B cell (primary cell): ENCODE data around the gene RAB3A. TPM values are rescaled to one million over a fixed set of nuclear protein-coding genes. Genes with fewer than 3 reads are reported as not detected.

Experiments used
- ATAC-seq: fragments of 200-7000 bp; cut with Tn5 transposase; one replicate; pipeline ENCODE4 v1.10.0; 2021; ENCODE audit warnings: low read depth, mild to moderate bottlenecking, moderate number of reproducible peaks, moderate library complexity
- CTCF ChIA-PET: fragments of 350-600 bp; sonication (Branson Sonifier 250); formaldehyde crosslinking; loops from one replicate; lab custom pipeline; 2021; ENCODE audit warnings: antibody characterized with exemption, inconsistent platforms; lab: Charles Lee
- POLR2A ChIA-PET: fragments of 350-600 bp; sonication (Branson Sonifier 250); formaldehyde crosslinking; loops from one replicate; lab custom pipeline; 2021; ENCODE audit warnings: antibody characterized with exemption; lab: Charles Lee
- DNase-seq: peaks from one replicate; pipeline ENCODE4 v3.0.0; 2013
- H2AFZ ChIP-seq: 2 replicates; pipeline ENCODE4 v1.6.1; 2012; ENCODE audit warnings: mild to moderate bottlenecking, low read depth, low read length; ENCODE audit not compliant: insufficient read depth, poor library complexity, severe bottlenecking
- H3K27ac ChIP-seq, 2 donors: 1 replicate in 1 of 2; 2 replicates in 1 of 2; pipeline ENCODE4 v1.5.1; 2012 to 2013; ENCODE audit warnings: low read length in 2 of 2, mild to moderate bottlenecking in 2 of 2, moderate library complexity in 1 of 2
- H3K27me3 ChIP-seq, 4 experiments: fragments of 200-600 bp in 1 of 4; sonication (generic) in 1 of 4; replicated peaks in 1 of 4; 1 replicate in 2 of 4; 2 replicates in 2 of 4; pipeline versions ENCODE4 v1.6.1 to v1.7.0; 2013 to 2016; ENCODE audit warnings: low read length in 3 of 4, mild to moderate bottlenecking in 2 of 4, mixed read lengths in 1 of 4, moderate library complexity in 1 of 4; ENCODE audit not compliant: insufficient read depth in 4 of 4, control insufficient read depth in 3 of 4; ENCODE audit errors: control extremely low read depth in 1 of 4
- H3K36me3 ChIP-seq, 2 experiments: replicated peaks in 1 of 2; 1 replicate in 1 of 2; 2 replicates in 1 of 2; pipeline versions ENCODE4 v1.6.1 to v1.7.1; 2013; ENCODE audit warnings: low read length in 1 of 2; ENCODE audit not compliant: insufficient read depth in 2 of 2, control insufficient read depth in 1 of 2; ENCODE audit errors: control extremely low read depth in 1 of 2, extremely low read depth in 1 of 2
- H3K4me1 ChIP-seq, 2 donors: fragments of 200-600 bp in 1 of 2; sonication (generic) in 1 of 2; 1 replicate in 1 of 2; 2 replicates in 1 of 2; pipeline versions ENCODE4 v1.5.1 to v1.6.1; 2013 to 2017; ENCODE audit warnings: low read length in 2 of 2; ENCODE audit not compliant: control insufficient read depth in 2 of 2, insufficient read depth in 2 of 2
- H3K4me2 ChIP-seq: replicated peaks from 2 replicates; pipeline ENCODE3; 2012; ENCODE audit warnings: mild to moderate bottlenecking, low read depth, low read length; ENCODE audit not compliant: poor library complexity, severe bottlenecking
- H3K4me3 ChIP-seq, 5 experiments: fragments of 200-600 bp in 1 of 5; sonication (generic) in 1 of 5; 1 replicate in 3 of 5; 2 replicates in 2 of 5; pipeline versions ENCODE4 v1.5.1 to v1.7.0; 2011 to 2016; ENCODE audit warnings: low read length in 4 of 5, mild to moderate bottlenecking in 4 of 5, low read depth in 2 of 5, control low read depth in 1 of 5, moderate library complexity in 1 of 5; ENCODE audit not compliant: insufficient read depth in 1 of 5; ENCODE audit errors: control extremely low read depth in 1 of 5, extremely low read depth in 1 of 5
- H3K79me2 ChIP-seq: fragments of 200-600 bp; sonication (generic); one replicate; pipeline ENCODE4 v1.6.0; 2016; ENCODE audit warnings: low read length; ENCODE audit not compliant: control insufficient read depth, insufficient read depth
- H3K9ac ChIP-seq: fragments of 200-600 bp; sonication (generic); 2 replicates; pipeline ENCODE4 v1.6.1; 2017; ENCODE audit warnings: mild to moderate bottlenecking, low read length, moderate library complexity
- H3K9me3 ChIP-seq, 3 donors: one replicate each; pipeline versions ENCODE4 v1.6.1 to v1.7.1; 2013; ENCODE audit warnings: low read length in 2 of 3; ENCODE audit not compliant: control insufficient read depth in 2 of 3, insufficient read depth in 1 of 3; ENCODE audit errors: control extremely low read depth in 1 of 3
- H4K20me1 ChIP-seq: 2 replicates; pipeline ENCODE4 v1.6.0; 2012; ENCODE audit warnings: mild to moderate bottlenecking, low read length; ENCODE audit not compliant: insufficient read depth, control insufficient read depth, poor library complexity, severe bottlenecking
- H3K27ac Mint-ChIP-seq: one replicate; pipeline ENCODE4 v1.8.0; 2021; ENCODE audit warnings: mixed read lengths
- H3K27me3 Mint-ChIP-seq: one replicate; pipeline ENCODE4 v1.8.0; 2021; ENCODE audit warnings: mixed read lengths
- H3K4me1 Mint-ChIP-seq: one replicate; pipeline ENCODE4 v1.8.0; 2021; ENCODE audit warnings: mixed read lengths
- H3K4me3 Mint-ChIP-seq: one replicate; pipeline ENCODE4 v1.8.0; 2021; ENCODE audit warnings: mixed read lengths
- H3K9me3 Mint-ChIP-seq: one replicate; pipeline ENCODE4 v1.8.0; 2022; ENCODE audit warnings: mixed read lengths; ENCODE audit not compliant: insufficient read depth
- CTCF ChIP-seq: fragments of 200-600 bp; IDR thresholded peaks from one replicate; pipeline ENCODE4 v1.8.0; 2022; ENCODE audit warnings: antibody characterized with exemption, mild to moderate bottlenecking
- EZH2 ChIP-seq: IDR thresholded peaks from 2 replicates; pipeline ENCODE4 v1.6.1; 2012; ENCODE audit warnings: borderline replicate concordance, low read depth, mild to moderate bottlenecking, moderate library complexity, low read length; ENCODE audit not compliant: insufficient read depth, poor library complexity, severe bottlenecking
- WGBS: methylation state at CpG from one replicate; pipeline ENCODE4 v1.1.5; 2013; ENCODE audit warnings: missing lambda C conversion rate; ENCODE audit not compliant: insufficient coverage; 5-methylcytosine and 5-hydroxymethylcytosine counted together
- intact Hi-C: fragments of 100-400 bp; cut with micrococcal nuclease; formaldehyde crosslinking; loops from one replicate; pipeline ENCODE4 v1.10.0; 2022
- polyA plus RNA-seq: library from polyadenylated mRNA; depleted of rRNA; stranded (reverse); fragments of >200 nt; gene quantifications from 2 replicates; pipeline ENCODE4 v1.2.3, GENCODE V29; 2012
- total RNA-seq, 2 donors: library from RNA; stranded (reverse); fragments of 120-200 nt in 1 of 2; gene quantifications; 1 replicate in 1 of 2; 2 replicates in 1 of 2; pipeline versions ENCODE4 v1.2.3 to v1.2.4, GENCODE V29; 2013 to 2022

Gene RAB3A
- total and polyA plus RNA-seq, 2 donors (not counting 1 experiment from before 2014, with no cell fraction given) = 7.7 to 10.4 TPM

- ChIA-PET CTCF (interaction anchor here (0.6 to 6.4 kb wide), 29 partner anchors 10 to 255 kb away, joined by 3 to 105 read pairs (median 4); partner anchors contain the start of genes IFI30, JUND, PIK3R2 and RAB3A), POLR2A (interaction anchor here (0.5 to 5.7 kb wide), 17 partner anchors 11 to 329 kb away, joined by 3 to 64 read pairs (median 6); partner anchors contain the start of genes ELL, IFI30, JUND and PIK3R2)
- H3K36me3 ChIP-seq = peaks cover 0 to 13% of the 10 kb centered on the region in 2 experiments
- no peaks in the 10 kb centered on the region for H3K27me3 ChIP-seq
- WGBS = under 1% methylated on average over 74 of the region's 74 CpGs
- Mint-ChIP-seq H3K4me1 (peaks cover 38% of the 10 kb centered on the region), H3K27me3 (no peaks in the 10 kb centered on the region), H3K27ac (peak within 1 kb of the TSS; percentile 97), H3K9me3 (no peaks in the 10 kb centered on the region), H3K4me3 (peak within 1 kb of the TSS; percentile 93)
- H3K4me3 ChIP-seq = peak within 1 kb of the TSS; percentile 76 to 92 (median 82)
- peak within 1 kb of the TSS; percentile 71 for H2AFZ ChIP-seq
- H3K79me2 ChIP-seq = peaks cover 14% of the 10 kb centered on the region
- ATAC-seq = peak; percentile 83
- H3K27ac ChIP-seq = peak within 1 kb of the TSS; percentile 86 to 93
- H4K20me1 ChIP-seq = no peaks in the 10 kb centered on the region
- H3K9me3 ChIP-seq = no peaks in the 10 kb centered on the region
- TF ChIP-seq EZH2 (peak; percentile 79), CTCF (no peak)
- H3K4me2 ChIP-seq = peak within 1 kb of the TSS; percentile 99
- H3K4me1 ChIP-seq = peaks cover 25 to 40% of the 10 kb centered on the region in 2 donors
- DNase-seq = peak; percentile 100
- H3K9ac ChIP-seq = peak within 1 kb of the TSS; percentile 84
- intact Hi-C loops = loop anchor here (1.0 to 10.0 kb wide), 12 partner anchors 11 to 944 kb away; partner anchors contain the start of genes ELL, FCHO1, IFI30 and MAST3
Measured at GRCh38 chr19:18192673-18193387, 11.0 kb downstream of the RAB3A start, which contains the start of gene MPV17L2. Gene MPV17L2 (plus strand): TSS chr19:18193218. CDS start chr19:18193282, 64 bp downstream.
